Fibroblast of upper back skin (primary cell): Measurements from ENCODE around the gene ZNF646.

Source experiments
- DNase-seq: peaks from one replicate; pipeline ENCODE4 v3.0.0-alpha.2; 2013

ZNF646 gene

GRCh38 chr16:31132303-31132979, 58.2 kb downstream of the ZNF646 start:
- DNase-seq, result no peak

DNA sequence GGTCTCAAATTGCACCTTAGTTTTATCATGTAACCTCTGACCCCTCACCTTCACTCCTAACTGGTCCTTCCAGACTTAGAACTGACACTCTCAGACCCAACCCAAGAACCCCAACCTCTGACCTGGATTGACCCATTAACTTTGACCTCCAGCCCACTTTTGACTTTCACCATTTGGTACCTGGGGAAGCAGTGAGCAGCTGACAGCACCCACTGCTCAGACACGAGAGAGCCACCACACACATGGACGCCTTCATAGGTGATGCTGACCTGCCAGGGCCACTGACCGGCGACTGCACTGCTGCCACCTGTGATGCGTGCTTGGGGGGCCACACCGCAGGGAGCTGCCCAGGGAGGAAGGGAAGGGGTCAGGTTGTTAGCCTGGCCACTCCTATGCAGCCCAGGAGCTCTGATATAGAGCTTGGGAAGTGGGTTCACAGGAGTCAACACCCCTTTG, 58.9 kb downstream of the ZNF646 start:
- no peak for DNase-seq
